Neural progenitor cell (in vitro differentiated cells): ENCODE results near the gene ARMH4. TPM values are rescaled to one million over a fixed set of nuclear protein-coding genes. Genes with fewer than 3 reads are reported as not detected.

Experiments
- DNase-seq: peaks from one replicate; pipeline ENCODE4 v3.0.0-alpha.2; 2016; ENCODE audit warnings: low spot score
- H2AFZ ChIP-seq: fragments of 200-600 bp; sonication (generic); replicated peaks from 2 replicates; pipeline ENCODE4 v1.6.1; 2016; ENCODE audit warnings: antibody characterized with exemption
- H3F3A ChIP-seq: fragments of 200-600 bp; sonication (generic); 2 replicates; pipeline ENCODE4 v1.6.1; 2016; ENCODE audit warnings: antibody characterized with exemption, low read depth
- H3K27ac ChIP-seq: fragments of 200-600 bp; sonication (generic); 2 replicates; pipeline ENCODE4 v1.5.1; 2016; ENCODE audit warnings: mild to moderate bottlenecking
- H3K27me3 ChIP-seq: fragments of 200-600 bp; sonication (generic); 2 replicates; pipeline ENCODE4 v1.6.1; 2016; ENCODE audit warnings: mild to moderate bottlenecking, moderate library complexity
- H3K36me3 ChIP-seq: fragments of 200-600 bp; sonication (generic); 2 replicates; pipeline ENCODE4 v1.5.1; 2016
- H3K4me1 ChIP-seq: fragments of 200-600 bp; sonication (generic); 2 replicates; pipeline ENCODE4 v1.6.1; 2016; ENCODE audit warnings: mixed run types
- H3K4me2 ChIP-seq: fragments of 200-600 bp; sonication (generic); 2 replicates; pipeline ENCODE4 v1.6.1; 2016
- H3K4me3 ChIP-seq: fragments of 200-600 bp; sonication (generic); 2 replicates; pipeline ENCODE4 v1.5.1; 2016
- H3K79me2 ChIP-seq: fragments of 200-600 bp; sonication (generic); 2 replicates; pipeline ENCODE4 v1.6.1; 2016; ENCODE audit warnings: low read depth
- H3K9ac ChIP-seq: fragments of 200-600 bp; sonication (generic); 2 replicates; pipeline ENCODE4 v1.6.1; 2016
- H3K9me3 ChIP-seq: fragments of 200-600 bp; sonication (generic); 2 replicates; pipeline ENCODE4 v1.5.1; 2016; ENCODE audit warnings: low read depth
- H4K20me1 ChIP-seq: fragments of 200-600 bp; sonication (generic); 2 replicates; pipeline ENCODE4 v1.6.1; 2016; ENCODE audit warnings: low read depth
- H3K27ac Mint-ChIP-seq: 3 replicates; pipeline ENCODE4 v1.8.0; 2021; ENCODE audit warnings: mixed read lengths
- H3K27me3 Mint-ChIP-seq: 2 replicates; pipeline ENCODE4 v1.8.0; 2022; ENCODE audit warnings: low read depth, mild to moderate bottlenecking, inconsistent platforms, moderate library complexity, mixed read lengths; ENCODE audit not compliant: insufficient read depth
- H3K36me3 Mint-ChIP-seq: 3 replicates; pipeline ENCODE4 v1.8.0; 2021; ENCODE audit warnings: mixed read lengths
- H3K4me1 Mint-ChIP-seq: 3 replicates; pipeline ENCODE4 v1.8.0; 2021; ENCODE audit warnings: mixed read lengths
- H3K4me3 Mint-ChIP-seq: 3 replicates; pipeline ENCODE4 v1.8.0; 2021; ENCODE audit warnings: mild to moderate bottlenecking, moderate library complexity, mixed read lengths
- H3K9me3 Mint-ChIP-seq: 3 replicates; pipeline ENCODE4 v1.8.0; 2020; ENCODE audit warnings: mixed read lengths
- CTCF ChIP-seq: fragments of 200-600 bp; sonication (generic); IDR thresholded peaks from 2 replicates; pipeline ENCODE4 v1.5.1; 2017; ENCODE audit warnings: antibody characterized with exemption, mild to moderate bottlenecking
- EZH2 ChIP-seq: fragments of 200-600 bp; sonication (generic); IDR thresholded peaks from 2 replicates; pipeline ENCODE4 v1.6.1; 2017; ENCODE audit warnings: antibody characterized with exemption, mild to moderate bottlenecking, moderate library complexity
- EZH2phosphoT487 ChIP-seq: fragments of 200-600 bp; sonication (generic); IDR thresholded peaks from 2 replicates; pipeline ENCODE4 v1.6.1; 2017; ENCODE audit warnings: antibody characterized with exemption
- total RNA-seq: library from RNA; depleted of rRNA; stranded (reverse); fragments of >200 nt; gene quantifications from 2 replicates; pipeline ENCODE4 v1.2.3, GENCODE V29; 2015; ENCODE audit warnings: low replicate concordance

The ARMH4 gene
- total RNA-seq, 1 donor from 2014 or later = 29.0 TPM

- H3K9ac ChIP-seq = no peak overlapping the region
Measured at GRCh38 chr14:58104808-58105207, 47.2 kb downstream of the ARMH4 start.

GRCh38 chr14:58100735-58101368 is 51.2 kb downstream of the ARMH4 start:
- Histone ChIP-seq H3K27ac (no peak overlapping the region), H3K9me3 (no peaks in the 10 kb centered on the region), H3F3A (no peaks in the 10 kb centered on the region), H3K4me3 (no peak overlapping the region), H3K4me2 (no peak overlapping the region), H3K27me3 (no peaks in the 10 kb centered on the region), H3K79me2 (no peaks in the 10 kb centered on the region), H3K4me1 (no peaks in the 10 kb centered on the region), H3K9ac (no peak overlapping the region), H2AFZ (no peak overlapping the region), H4K20me1 (no peaks in the 10 kb centered on the region), H3K36me3 (no peaks in the 10 kb centered on the region)
- Mint-ChIP-seq H3K27ac (no peak overlapping the region), H3K9me3 (no peaks in the 10 kb centered on the region), H3K36me3 (peaks cover 2% of the 10 kb centered on the region), H3K27me3 (no peaks in the 10 kb centered on the region), H3K4me3 (no peak overlapping the region), H3K4me1 (no peaks in the 10 kb centered on the region)
- TF ChIP-seq EZH2phosphoT487 = no peak
- TF ChIP-seq EZH2 = no peak
- TF ChIP-seq CTCF = no peak
- no peak for DNase-seq

More at GRCh38 chr14:58104808-58105207, 47.2 kb downstream of the ARMH4 start:
- Histone ChIP-seq H3K79me2 (no peaks in the 10 kb centered on the region), H3K4me1 (no peaks in the 10 kb centered on the region), H3K27ac (no peak overlapping the region), H3K27me3 (no peaks in the 10 kb centered on the region), H3K4me2 (no peak overlapping the region), H3K4me3 (no peak overlapping the region), H3K9me3 (no peaks in the 10 kb centered on the region), H2AFZ (no peak overlapping the region), H4K20me1 (no peaks in the 10 kb centered on the region), H3F3A (no peaks in the 10 kb centered on the region), H3K36me3 (no peaks in the 10 kb centered on the region)
- H3K4me1 Mint-ChIP-seq = no peaks in the 10 kb centered on the region
- H3K27me3 Mint-ChIP-seq = no peaks in the 10 kb centered on the region
- no peak for TF ChIP-seq CTCF
- no peak for TF ChIP-seq EZH2
- TF ChIP-seq EZH2phosphoT487 = no peak
- H3K9me3 Mint-ChIP-seq = no peaks in the 10 kb centered on the region
- no peak for DNase-seq
- no peaks in the 10 kb centered on the region for H3K36me3 Mint-ChIP-seq
- H3K4me3 Mint-ChIP-seq = no peak overlapping the region
- H3K27ac Mint-ChIP-seq = no peak overlapping the region

- Histone ChIP-seq H2AFZ (no peak overlapping the region), H3K27ac (no peak overlapping the region), H3K4me3 (no peak overlapping the region), H3K9ac (no peak overlapping the region), H3K9me3 (no peaks in the 10 kb centered on the region), H3K36me3 (no peaks in the 10 kb centered on the region), H4K20me1 (no peaks in the 10 kb centered on the region), H3F3A (no peaks in the 10 kb centered on the region), H3K27me3 (no peaks in the 10 kb centered on the region), H3K4me1 (no peaks in the 10 kb centered on the region), H3K79me2 (no peaks in the 10 kb centered on the region), H3K4me2 (no peak overlapping the region)
- no peaks in the 10 kb centered on the region for H3K4me1 Mint-ChIP-seq
- TF ChIP-seq EZH2 (no peak), CTCF (no peak)
- no peaks in the 10 kb centered on the region for H3K9me3 Mint-ChIP-seq
- no peak overlapping the region for H3K27ac Mint-ChIP-seq
- H3K36me3 Mint-ChIP-seq = peaks cover 6% of the 10 kb centered on the region
- no peak for DNase-seq
- H3K27me3 Mint-ChIP-seq = no peaks in the 10 kb centered on the region
- H3K4me3 Mint-ChIP-seq = no peak overlapping the region
Measured at GRCh38 chr14:58099682-58100081, 52.3 kb downstream of the ARMH4 start.
